HEK293 (cell line): ENCODE data around the gene UBE2G2.

Experiments used
- CTCF ChIP-seq: fragments of 450-650 bp; formaldehyde crosslinking; IDR thresholded peaks from 2 replicates; pipeline ENCODE4 v1.5.1; 2016; ENCODE audit warnings: missing biosample characterization, missing genetic modification characterization
- PRDM1 ChIP-seq: fragments of 450-650 bp; formaldehyde crosslinking; IDR thresholded peaks from 2 replicates; pipeline ENCODE4; 2016; ENCODE audit warnings: missing biosample characterization, missing genetic modification characterization
- ZNF239 ChIP-seq: fragments of 450-650 bp; formaldehyde crosslinking; IDR thresholded peaks from 2 replicates; pipeline ENCODE4 v1.5.1; 2016; ENCODE audit warnings: missing biosample characterization, missing genetic modification characterization
- ZNF302 ChIP-seq: fragments of 450-650 bp; formaldehyde crosslinking; IDR thresholded peaks from 2 replicates; pipeline ENCODE4 v1.5.1; 2016; ENCODE audit warnings: missing biosample characterization, missing genetic modification characterization, low read depth

- TF ChIP-seq CTCF (tag by site-specific recombination): no peak
- TF ChIP-seq ZNF239 (tag by site-specific recombination): no peak
- TF ChIP-seq PRDM1: no peak
- TF ChIP-seq ZNF302 (tag by site-specific recombination): no peak
Measured at GRCh38 chr21:44814498-44815023, 12.9 kb upstream of the UBE2G2 start.
